CD4-positive, alpha-beta T cell treated with Interleukin-17A for 1 hour (primary cell): ENCODE results near the gene SIGLEC6.

Experiments
- DNase-seq: peaks from one replicate; pipeline ENCODE4 v3.0.0-alpha.2; 2020

The SIGLEC6 gene

DNA sequence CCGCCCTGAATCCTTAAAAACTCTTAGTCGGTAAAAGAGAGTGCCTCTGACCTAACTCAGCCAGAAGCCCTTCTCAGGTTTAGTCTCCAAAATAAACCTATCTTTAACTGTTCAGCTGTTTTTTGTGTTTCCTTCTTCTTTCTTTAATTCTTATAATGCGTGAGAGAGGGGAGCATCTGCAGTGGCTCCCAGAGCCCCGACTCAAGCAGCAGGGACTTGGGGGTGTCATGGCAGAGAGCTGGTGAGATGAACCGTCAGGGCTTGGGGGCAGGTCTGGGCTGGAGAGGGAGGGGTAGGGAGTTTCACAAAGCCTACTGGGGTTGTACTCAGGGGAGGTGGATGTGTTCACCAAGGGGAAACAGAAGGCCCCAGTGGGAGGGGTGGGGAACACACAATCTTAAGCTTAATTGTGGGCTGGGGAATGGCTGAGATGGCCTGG is 16.8 kb upstream of the SIGLEC6 start:
- no peak for DNase-seq

DNA sequence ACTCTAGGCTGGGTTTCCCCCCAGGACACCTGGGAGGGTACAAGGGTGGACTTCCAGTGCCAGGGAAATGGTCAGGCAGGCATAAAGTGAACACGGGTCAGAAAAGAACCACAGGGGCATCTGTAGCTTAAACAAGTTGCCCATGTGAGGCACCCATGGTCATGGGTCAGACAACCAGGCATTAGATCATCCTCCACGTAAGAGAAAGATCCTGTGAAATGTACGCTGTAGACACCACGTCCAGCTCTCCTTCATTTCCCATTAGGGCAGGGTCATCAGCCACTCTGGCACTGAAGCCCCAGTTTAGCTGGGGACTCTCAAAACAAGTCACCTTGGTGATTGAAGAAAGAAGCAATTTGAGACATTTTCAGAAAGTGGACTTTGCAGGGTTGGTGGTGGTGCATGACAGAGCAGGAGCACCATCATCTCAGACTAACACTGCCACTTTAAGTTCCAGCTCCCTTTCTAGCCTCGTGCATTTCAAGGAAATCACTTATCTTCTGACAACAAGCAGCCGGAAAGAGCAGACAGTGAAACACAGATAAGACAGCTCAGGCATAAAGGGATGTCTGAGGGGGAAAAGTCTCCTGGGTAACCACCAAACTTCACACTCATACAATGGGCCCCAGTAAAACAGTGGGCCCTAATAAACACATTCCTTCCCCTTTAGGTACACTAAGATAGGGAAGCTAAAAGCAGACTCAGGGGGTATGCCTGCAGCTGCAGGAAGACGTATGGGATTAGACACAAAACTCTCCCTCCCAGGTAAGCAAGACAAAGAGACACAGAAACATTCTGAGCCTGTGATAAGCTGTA is 16.1 kb upstream of the SIGLEC6 start:
- DNase-seq, result no peak

DNA sequence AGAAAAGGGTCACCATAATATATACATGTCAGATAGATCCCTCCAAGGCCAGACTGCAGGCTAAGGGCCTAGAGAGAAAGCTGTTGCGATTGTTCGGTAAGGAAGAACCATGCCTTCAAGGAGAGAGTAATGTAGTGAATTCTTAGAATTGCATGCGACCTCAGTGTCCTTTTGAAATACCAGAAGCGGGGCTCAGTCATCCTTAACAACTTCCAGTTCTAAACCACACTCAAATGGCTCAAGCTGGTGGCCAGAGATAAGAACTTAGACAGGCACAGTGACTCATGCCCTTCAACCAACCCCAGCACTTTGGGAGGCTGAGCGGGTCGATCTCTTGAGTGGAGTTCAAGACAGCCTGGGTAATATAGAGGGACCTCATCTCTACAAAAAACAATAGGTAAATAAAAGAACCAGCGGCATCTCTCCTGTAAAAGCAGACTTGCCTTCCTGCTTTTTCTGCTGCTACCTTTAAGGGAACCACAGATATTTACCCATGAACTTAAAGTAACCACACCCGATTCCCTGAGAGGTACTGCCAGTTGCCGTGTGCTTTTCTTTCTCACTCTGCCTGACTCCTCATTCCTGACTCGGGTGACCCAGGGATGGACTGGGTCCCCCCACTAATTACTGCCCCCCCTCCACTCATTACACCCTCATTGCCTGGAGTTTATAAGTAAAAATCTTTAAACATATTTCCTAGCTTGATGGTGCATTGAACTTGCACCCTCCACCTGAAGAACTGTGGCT is 15.4 kb upstream of the SIGLEC6 start:
- no peak for DNase-seq

DNA sequence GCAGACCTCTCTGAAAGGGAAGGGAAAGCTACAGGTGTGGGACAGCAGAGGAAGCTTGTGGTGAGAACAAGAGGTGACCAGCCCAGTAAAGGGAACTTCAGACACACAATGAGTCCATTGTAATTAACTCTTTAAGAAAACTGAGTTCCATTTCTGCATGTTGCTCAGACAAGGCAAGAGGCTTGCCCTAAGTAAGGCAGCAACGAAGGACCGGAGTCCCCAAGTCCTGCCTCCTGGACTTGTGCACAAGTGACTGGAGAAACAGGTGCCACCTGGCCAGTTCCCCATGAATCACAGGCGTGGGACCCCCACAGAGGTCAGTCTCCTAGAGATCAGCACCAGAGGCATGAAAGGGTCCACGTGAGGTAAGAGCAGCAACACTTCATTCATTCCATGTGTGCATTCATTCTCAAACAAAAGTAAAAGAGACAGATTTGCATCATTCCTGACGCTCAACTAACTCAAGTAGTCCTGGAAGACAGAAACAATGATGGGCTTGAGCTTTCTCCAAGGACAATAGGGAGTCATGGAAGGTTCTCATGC is 14.7 kb upstream of the SIGLEC6 start:
- DNase-seq, result no peak

DNA sequence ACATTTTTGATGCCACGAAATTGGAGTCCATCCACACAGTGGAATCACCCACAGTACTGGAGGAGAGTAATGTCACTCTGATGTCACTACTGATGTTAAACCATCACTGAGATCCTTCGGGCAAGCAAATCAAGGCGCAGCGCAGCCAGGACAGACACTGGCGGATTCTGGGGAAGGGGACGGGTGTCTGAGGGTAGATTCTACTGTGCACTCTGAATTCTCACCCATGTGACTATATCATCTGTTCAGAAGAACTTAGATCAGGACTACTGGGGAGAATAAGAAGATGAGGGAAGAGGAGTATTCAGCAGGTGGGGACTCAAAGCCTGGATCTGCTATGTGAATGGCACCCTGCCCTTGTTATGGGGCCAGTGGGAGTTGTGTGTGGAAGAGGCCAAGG is 12.6 kb upstream of the SIGLEC6 start:
- DNase-seq, result no peak

DNA sequence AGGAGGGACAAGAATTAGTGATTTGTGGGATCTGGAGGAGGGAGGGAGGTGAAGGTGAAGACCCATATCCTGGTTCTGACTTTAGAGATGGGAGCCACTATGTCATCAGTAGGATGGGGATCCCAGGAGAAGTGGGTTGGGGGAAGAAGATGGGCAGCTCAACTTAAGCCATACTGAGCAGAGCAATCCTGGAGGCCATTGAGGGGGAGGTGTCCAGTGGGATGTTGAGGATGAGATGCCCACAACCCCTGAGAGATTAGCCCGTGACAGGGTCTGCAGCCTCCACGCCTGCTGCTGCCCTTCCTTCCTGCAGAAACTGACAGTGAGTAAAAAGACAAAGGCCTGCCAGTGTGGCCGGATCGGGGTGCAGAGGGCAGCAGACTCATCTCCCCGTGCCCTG is 11.2 kb upstream of the SIGLEC6 start:
- no peak for DNase-seq

DNA sequence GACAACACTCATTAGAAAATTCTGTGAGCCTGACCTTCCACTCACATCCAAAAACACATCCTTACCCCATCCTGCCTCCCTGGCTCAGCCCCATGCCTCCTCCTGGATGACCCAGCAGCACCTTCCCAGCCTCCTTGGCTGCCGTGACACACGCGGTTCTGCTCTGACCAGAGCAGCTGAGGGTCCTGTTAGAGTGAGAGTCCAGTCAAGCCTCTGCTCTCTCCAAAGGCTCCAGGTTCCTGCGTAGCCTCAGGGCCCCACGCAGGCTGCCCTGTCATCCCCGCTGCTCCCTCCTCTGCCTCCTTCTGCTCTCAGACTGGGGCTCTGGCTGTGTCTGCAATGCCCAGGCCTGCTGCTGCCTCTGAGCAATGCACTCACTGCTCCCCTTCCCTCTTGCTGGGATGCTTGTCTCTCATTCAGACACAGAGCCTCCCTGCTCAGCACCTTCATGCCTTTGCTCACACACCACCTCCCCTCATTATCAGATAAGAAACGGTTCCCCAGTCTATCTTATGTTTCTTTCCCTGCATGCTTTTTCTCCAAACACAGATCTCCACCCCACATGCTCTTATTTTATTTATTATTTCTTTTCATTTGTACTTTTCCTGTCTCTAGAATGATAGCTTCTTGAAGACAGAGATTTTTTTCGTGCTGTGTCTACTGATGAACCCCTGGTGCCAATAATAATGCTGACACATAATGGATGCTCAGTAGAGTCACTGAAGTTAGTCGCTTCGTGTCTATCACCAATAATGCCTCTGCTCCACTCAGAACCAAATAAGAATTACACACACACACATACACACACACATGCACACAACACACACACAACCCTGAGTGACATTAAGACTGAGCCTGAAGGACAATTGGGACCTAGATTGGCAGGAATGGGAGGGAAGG is 10.2 kb upstream of the SIGLEC6 start:
- DNase-seq, result no peak

DNA sequence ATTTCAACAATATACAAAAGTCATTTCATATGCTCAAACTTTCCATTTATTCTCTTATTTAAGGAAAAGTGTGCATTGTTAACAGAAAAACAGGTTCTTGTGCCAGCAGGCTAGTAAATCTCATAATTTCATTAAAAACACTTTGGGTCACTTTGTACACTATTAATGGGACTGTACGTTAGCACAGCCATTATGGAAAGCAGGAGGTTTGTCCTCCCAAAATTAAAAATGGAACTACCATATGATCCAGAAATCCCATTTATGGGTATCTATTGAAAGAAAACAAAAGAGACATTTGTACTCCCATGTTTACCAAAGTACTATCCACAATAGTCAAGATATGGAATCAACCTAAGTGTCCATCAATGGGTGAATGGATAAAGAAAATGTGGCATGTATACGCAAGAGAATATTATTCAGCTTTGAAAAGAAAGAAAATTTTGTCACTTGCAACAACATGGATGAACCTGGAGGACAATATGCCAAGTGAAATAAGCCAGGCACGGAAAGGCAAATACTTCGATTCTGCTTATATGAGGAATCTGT is 8.4 kb upstream of the SIGLEC6 start:
- DNase-seq, result no peak

DNA sequence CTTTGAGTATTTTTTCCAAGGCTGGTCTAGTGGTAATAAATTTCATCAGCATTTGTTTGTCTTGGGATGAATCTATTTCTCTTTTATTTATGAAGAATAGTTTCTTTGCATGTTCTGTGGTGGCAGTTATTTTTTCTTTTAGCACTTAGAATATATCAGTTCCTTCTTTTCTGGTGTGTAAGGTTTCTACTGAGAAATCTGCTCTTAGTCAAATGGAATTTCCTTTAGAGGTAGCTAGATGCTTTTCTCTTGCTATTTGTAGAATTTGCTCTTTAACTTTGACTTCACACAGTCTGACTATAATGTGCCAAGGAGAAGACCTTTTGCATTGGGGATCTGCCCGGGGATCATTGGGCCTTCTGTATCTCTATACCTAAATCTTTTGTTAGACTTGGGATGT is 4.1 kb upstream of the SIGLEC6 start:
- DNase-seq, result no peak

DNA sequence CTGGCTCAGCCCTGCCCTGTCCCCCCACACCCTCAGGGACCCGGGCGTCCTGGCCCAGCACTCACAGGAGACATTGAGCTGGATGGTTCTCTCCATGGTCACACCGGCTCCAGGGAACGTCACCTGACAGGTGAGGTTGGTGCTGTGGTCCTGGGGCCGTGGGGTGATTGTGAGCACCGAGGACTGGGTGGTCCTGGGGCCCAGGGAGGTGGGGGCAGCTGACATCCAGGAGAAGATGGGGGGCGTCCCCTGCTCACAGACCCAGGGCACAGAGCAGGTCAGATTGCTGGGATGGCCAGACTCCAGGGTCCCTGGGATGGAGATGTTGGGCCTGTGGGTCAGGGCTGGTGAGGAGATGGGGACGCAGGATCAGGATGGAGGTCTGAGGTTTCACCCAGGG is 854 bp downstream of the SIGLEC6 start:
- DNase-seq, result no peak

DNA sequence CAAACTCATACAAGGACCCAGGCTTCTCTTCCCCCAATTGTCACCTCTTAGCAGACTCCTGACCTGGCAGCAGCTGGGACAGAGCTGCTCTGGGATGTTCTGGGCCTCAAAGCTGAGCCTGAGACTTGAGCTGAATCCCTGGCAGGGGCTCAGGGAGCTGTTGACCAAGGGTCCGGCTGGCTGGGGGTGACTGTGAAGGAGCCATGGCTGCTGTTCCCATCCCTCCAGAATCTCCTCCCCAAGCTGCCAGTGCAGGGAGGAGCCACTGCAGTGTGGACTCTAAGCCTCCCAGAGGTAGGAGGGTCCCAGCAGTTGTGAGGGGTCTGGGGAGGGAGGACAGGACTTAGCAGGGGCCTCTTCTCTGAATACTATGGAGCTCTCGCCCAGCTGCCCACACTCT is 2.2 kb downstream of the SIGLEC6 start:
- DNase-seq, result no peak

DNA sequence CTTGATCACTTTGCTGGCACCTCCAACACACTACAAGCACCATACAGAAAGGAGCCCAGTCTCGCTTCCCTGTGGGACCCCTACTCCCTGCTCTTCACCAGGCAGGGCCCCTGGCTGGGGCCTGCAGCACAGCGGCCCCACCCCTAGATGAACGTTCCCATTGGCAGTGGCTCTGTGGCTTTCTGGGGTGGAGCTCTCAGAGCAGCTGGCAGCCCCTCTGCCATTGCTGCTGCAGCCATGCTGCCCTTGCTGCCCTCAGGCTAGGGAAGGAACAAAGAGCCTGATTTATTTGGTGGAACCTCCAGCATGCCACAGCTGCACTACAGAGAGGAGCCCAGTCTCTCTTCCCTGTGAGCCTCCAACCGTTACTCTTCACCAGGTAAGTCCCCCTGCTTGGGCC is 5.8 kb downstream of the SIGLEC6 start:
- DNase-seq, result no peak

DNA sequence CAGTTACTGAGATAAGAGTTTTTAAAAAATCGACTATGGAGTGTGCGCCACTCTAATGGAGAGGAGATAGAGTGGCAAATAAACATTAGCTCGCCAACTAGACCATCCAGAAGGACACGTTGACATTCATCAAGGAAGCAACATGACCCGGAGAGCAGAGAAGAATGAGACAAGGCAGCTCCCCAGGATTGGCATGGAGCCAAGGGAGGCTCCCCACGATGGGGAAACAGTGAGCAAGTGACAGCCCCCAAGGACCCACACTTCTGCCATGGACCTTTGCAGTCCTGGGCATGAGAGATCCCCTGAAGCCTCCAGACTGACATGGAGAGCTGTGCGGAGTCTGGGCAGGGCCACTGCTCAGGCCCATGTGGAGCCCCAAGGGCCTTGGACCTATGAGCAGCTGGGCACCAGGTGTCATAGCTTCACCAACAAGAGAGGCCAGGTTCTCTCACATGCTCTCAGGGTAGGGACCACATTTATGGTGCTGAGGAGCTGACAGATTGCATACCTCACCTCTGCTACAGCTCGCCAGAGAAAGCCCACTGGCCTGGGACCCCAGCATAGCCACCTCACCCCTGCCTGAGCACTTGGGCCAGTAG is 6.7 kb downstream of the SIGLEC6 start:
- DNase-seq, result no peak

DNA sequence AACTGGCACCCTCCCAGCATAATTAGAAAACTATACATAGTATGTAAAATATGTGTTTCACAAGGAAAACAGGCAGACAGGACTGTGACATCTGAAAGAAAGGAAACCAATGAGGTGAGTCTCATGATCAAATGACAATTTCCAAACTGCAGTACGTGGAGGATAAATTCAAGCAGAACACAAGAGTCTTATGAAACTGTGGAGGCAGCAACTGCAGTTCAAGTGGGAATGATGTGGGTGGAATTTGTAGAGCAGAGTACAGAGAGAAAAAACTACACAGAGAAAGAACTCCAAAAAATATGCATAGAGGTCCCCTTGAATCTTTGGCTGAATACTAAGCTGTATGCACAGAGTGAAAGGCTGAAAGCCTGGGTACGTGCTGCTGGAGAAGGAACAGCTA is 9.7 kb downstream of the SIGLEC6 start:
- no peak for DNase-seq

DNA sequence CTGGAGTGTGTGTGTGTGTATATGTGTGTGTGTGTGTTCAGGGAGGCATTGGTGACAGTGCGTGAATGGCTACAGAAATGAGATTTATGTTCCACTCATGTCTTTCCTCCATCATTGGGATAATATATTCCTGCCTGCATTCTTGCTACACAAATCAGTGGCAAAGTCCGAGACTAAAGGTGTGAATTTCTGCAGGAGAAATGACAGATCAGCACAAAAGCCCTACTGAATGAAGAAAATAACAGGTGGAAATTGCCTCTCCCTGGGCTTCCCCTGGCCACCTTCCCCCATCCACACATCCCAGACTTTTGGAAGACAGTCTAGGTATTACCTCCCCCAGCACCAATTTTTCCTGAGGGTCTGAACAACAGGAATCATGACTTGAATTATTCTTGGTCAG is 10.1 kb downstream of the SIGLEC6 start:
- DNase-seq, result no peak

DNA sequence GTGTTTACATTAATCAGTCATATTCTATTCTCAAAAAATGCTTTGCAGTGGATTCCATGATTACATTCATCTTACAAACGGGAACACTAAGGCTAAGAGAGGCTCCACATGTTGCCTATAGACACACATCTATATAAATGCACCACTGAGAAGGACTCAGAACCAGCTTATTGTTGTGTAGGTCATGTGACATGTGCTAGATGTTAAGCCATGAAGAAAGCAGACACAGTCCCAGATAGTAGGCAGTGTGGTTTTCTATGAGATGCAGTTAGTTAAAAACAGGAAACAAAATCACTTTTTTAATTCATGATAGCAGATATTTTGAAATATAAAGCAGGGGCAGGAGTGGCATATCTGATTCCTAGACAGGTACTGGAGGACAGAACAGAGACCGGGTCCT is 10.7 kb downstream of the SIGLEC6 start:
- no peak for DNase-seq

DNA sequence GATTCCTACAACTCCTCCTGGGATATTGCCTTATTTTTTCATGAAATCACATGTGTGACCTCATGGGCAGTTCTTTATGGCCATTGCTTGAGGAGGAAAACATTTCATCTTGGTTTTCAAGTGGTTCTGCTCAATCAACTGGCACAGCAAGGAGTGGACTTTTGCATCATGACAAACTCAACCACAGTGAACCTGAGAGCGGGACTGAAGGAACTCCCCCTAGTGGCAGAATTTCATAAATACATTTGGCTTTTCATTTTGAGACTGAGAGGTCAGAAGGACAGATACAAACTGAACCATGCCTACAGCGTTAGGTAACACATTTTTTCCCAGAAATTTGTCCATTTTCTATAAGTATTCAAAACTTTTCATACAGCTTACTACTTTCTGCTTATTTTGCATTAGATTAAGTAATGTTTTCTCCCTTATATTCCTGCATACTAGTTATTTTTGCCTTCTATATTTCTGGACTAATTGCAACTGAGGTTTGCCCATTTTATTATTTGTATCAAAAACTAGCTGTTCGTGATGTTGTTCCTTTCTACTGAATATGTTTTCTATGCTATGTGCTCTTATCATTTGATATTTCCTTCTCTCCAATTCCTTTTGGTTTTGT is 16.5 kb downstream of the SIGLEC6 start:
- peak; percentile 55 for DNase-seq

DNA sequence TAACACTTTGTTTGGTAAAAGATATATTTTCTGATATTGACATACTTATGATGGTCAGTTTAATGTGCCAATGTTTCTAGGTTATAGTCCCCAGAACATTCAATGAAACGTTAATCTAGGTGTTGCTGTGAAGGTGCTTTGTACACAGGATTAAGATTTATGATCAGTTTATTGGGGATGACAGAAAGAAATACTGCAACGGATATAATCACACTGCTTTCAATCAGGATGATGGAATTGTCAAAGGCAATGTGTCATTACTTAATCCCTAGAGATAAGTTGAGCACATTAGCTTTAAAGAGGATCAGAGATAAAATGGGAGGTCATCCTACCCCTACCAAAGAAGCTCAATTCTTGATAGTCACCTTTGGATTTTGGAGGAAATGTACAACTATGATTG is 17.5 kb downstream of the SIGLEC6 start:
- no peak for DNase-seq

DNA sequence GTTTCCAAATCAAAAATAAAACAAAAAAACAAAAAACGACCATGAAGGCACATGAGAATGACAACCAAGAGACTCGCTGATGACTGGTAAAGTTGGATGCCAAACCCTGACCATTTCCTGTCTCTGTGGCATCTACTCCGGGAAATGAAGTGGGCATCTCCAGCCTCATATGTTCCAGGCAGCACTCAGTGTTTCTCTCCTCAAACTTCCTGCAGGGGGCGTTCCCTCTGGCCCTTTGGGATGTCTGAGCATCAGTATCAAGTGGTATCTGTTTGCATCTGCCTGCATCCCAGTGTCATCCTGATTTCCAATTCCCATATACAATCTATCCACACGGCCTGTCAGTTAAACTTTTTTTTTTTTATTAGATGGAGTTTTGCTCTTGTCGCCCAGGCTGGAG is 20.1 kb downstream of the SIGLEC6 start:
- DNase-seq, result no peak

DNA sequence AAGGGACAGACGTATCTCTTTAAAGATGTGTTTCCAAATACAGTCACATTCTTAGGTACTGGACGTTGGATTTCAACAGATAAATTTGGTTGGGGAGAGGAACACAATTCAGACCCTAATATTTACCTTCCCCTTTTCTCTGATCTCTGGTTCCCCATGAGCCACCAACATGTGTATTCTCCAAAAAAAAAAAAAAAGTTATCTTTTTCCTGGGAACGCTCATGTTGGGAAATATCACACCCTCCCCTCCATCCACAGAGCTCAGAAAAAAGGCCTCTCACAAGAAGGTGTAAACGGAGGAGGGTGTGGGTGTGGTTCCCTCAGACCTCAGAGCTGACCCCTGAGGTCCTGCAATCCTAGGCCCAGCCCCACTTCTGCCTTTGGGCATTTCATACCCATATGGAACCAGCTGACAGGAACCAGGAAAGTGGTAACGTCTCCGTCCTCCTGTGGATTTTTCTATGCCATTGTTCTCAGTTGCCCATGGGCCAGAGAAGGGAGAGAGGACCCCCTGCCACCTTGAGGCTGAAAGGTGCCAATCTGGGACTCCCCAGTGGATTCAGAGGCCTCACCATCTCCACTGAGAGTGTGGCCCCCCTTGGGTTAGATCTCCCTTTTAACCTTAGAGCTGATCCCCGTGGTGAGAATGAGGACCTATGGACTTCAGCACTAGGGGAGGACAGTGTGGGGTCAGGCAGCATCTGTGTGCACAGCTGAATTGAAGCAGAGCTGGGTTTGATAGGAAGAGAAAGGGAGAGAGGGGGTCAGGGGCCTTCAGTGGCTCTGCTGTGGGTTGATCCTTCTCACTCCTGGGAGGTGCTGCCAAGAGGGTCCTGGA is 21.4 kb downstream of the SIGLEC6 start:
- no peak for DNase-seq
